ENCODE measurements around the gene PTGS1. TPM values are rescaled to one million over a fixed set of nuclear protein-coding genes. Genes with fewer than 3 reads are reported as not detected.

Gene PTGS1
- total and polyA plus RNA-seq, 9 of the 15 experiments (the other 6 are each of a cell fraction or from before 2014, with no cell fraction given): 3.4 to 12.9 (median 5.3) TPM

DNA sequence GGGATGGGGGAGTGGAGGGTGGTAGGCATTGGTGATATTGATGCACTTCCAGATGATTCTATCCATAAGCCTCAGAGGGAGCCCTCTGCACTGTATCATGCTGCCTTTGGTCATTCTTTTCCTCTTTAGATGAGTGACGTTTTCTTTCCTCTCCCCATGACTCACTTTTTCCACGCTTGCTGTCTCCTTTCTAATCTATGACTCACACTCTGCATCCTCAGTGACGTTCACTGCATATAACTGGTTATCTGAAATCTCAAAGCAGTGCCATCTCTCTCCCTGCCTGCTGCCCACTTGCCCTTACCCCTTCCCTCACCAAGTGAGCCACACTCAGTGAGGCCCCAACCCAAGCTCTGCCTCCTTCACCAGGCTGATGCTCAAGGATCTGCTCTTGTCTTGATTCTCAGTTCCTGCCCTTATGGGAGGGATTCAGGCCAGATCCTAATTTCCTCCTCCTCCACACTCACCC is 31.6 kb downstream of the PTGS1 start (continued):
- TF ChIP-seq FOXA3 (CRISPR knock-in tag; conservative IDR thresholded peaks at IDR 0.05 in 1 of 2, IDR thresholded peaks at IDR 0.05 in 1 of 2) (no peak), MLX (CRISPR knock-in tag; conservative IDR thresholded peaks at IDR 0.05) (no peak), FOXM1 (IDR thresholded peaks at IDR 0.05; ENCODE audit: low read depth) (no peak), FOXM1 (CRISPR knock-in tag; IDR thresholded peaks at IDR 0.05; ENCODE audit: low read depth) (no peak), SMAD4 (CRISPR knock-in tag; conservative IDR thresholded peaks at IDR 0.05) (no peak), AFF4 (CRISPR knock-in tag; IDR thresholded peaks at IDR 0.05) (no peak), ZNF561 (CRISPR knock-in tag; conservative IDR thresholded peaks at IDR 0.05) (no peak), NELFE (IDR thresholded peaks at IDR 0.05; ENCODE audit: insufficient read depth, insufficient read length) (no peak), POLR2AphosphoS5 (IDR thresholded peaks at IDR 0.05; ENCODE audit: control insufficient read depth, insufficient read depth, low read depth, low read length) (no peak), RFX5 (IDR thresholded peaks at IDR 0.05; ENCODE audit: low read depth, low read length) (no peak), CCAR2 (IDR thresholded peaks at IDR 0.05; ENCODE audit: low read depth, low read length) (no peak), ZNF436 (CRISPR knock-in tag; IDR thresholded peaks at IDR 0.05) (no peak), POLR2G (IDR thresholded peaks at IDR 0.05; ENCODE audit: low read depth, low read length) (no peak), COPS2 (conservative IDR thresholded peaks at IDR 0.05) (no peak), ZBTB49 (CRISPR knock-in tag; IDR thresholded peaks at IDR 0.05; ENCODE audit: borderline replicate concordance) (no peak), KLF13 (tag; IDR thresholded peaks at IDR 0.05; ENCODE audit: borderline replicate concordance, low read depth) (no peak)
- TF ChIP-seq, protein P1, sequence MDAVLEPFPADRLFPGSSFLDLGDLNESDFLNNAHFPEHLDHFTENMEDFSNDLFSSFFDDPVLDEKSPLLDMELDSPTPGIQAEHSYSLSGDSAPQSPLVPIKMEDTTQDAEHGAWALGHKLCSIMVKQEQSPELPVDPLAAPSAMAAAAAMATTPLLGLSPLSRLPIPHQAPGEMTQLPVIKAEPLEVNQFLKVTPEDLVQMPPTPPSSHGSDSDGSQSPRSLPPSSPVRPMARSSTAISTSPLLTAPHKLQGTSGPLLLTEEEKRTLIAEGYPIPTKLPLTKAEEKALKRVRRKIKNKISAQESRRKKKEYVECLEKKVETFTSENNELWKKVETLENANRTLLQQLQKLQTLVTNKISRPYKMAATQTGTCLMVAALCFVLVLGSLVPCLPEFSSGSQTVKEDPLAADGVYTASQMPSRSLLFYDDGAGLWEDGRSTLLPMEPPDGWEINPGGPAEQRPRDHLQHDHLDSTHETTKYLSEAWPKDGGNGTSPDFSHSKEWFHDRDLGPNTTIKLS (IDR thresholded peaks at IDR 0.05; ENCODE audit: borderline replicate concordance, low read depth): no peak
- TF ChIP-seq, protein P2, sequence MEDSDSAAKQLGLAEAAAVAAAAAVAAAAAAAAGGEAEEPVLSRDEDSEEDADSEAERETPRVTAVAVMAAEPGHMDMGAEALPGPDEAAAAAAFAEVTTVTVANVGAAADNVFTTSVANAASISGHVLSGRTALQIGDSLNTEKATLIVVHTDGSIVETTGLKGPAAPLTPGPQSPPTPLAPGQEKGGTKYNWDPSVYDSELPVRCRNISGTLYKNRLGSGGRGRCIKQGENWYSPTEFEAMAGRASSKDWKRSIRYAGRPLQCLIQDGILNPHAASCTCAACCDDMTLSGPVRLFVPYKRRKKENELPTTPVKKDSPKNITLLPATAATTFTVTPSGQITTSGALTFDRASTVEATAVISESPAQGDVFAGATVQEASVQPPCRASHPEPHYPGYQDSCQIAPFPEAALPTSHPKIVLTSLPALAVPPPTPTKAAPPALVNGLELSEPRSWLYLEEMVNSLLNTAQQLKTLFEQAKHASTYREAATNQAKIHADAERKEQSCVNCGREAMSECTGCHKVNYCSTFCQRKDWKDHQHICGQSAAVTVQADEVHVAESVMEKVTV (CRISPR knock-in tag; IDR thresholded peaks at IDR 0.05): no peak
